ENCODE data around the gene UTS2. TPM values are rescaled to one million over a fixed set of nuclear protein-coding genes. Genes with fewer than 3 reads are reported as not detected.

Gene UTS2
- total and polyA plus RNA-seq, 2 of the 4 experiments (the other 2 are of a cell fraction) = not detected

DNA sequence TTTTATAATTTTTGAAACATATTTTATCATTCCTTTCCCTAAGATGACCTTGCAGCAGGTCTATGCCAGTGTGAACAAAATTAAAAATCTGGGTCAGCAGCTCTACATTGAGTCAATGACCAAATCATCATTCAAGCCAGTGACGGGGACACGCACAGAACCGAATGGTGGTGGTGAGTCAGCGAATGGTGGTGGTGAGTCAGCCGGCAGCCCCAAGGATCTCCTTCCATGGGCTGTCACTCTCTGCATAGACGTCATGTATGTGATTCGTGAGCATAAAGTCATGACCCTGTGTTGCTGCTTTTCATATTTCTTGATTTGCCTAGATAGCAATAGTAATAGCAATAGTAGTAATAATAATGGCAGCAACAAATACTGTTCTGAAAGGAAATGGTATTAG, 42.5 kb downstream of the UTS2 start:
- Histone ChIP-seq H3K14ac (replicated peaks; ENCODE audit: low read depth, low read length) (no peak overlapping the region), H3K27ac (ENCODE audit: insufficient read depth, low read length) (no peak overlapping the region), H3K4me3 (ENCODE audit: insufficient read depth, low read depth, low read length) (no peak overlapping the region), H2BK20ac (ENCODE audit: low read depth, low read length) (no peak overlapping the region), H3K56ac (ENCODE audit: extremely low read depth, insufficient read depth, low read length) (no peak overlapping the region), H2BK15ac (ENCODE audit: low read depth, low read length) (no peak overlapping the region), H3K4ac (ENCODE audit: low read depth, low read length) (no peak overlapping the region), H2AK9ac (replicated peaks; ENCODE audit: low read depth, low read length, poor library complexity) (no peak overlapping the region), H3K27me3 (ENCODE audit: control insufficient read depth, insufficient read depth, low read length) (no peaks in the 10 kb centered on the region), H3K18ac (ENCODE audit: low read depth, low read length) (no peak overlapping the region), H4K8ac (ENCODE audit: low read depth in 2 of 2, low read length in 2 of 2) (no peak overlapping the region), H2AK5ac (ENCODE audit: low read depth, low read length) (no peak overlapping the region), H2AFZ (replicated peaks; ENCODE audit: low read length, poor library complexity) (no peak overlapping the region), H4K91ac (ENCODE audit: insufficient read depth, low read depth, low read length) (no peak overlapping the region), H3K4me2 (ENCODE audit: low read depth, low read length) (no peak overlapping the region), H3K9ac (ENCODE audit: low read depth, low read length) (no peak overlapping the region), H3K4me1 (ENCODE audit: control insufficient read depth, insufficient read depth, low read length) (peaks cover 2% of the 10 kb centered on the region; the same call in 1 of the 2 replicates), H3K36me3 (ENCODE audit: control insufficient read depth, insufficient read depth, low read length) (peaks cover 13% of the 10 kb centered on the region), H3K9me3 (ENCODE audit: control insufficient read depth, insufficient read depth, low read length) (peaks cover 9% of the 10 kb centered on the region), H4K20me1 (ENCODE audit: insufficient read depth, low read length) (no peaks in the 10 kb centered on the region), H3K23ac (ENCODE audit: low read depth, low read length) (no peak overlapping the region), H2BK120ac (ENCODE audit: low read depth, low read length) (no peak overlapping the region), H3K79me1 (ENCODE audit: low read depth in 1 of 2, low read length in 2 of 2) (no peaks in the 10 kb centered on the region), H3K9me1 (ENCODE audit: insufficient read depth, low read length) (no peaks in the 10 kb centered on the region), H2BK5ac (ENCODE audit: low read depth, low read length, poor library complexity, severe bottlenecking) (no peak overlapping the region), H4K5ac (ENCODE audit: low read depth, low read length) (no peak overlapping the region)
- DNase-seq (peak; percentile 96), ATAC-seq (ENCODE audit: low read depth) (peak; percentile 98)
- BruUV-seq (replicated peaks) = no TSS peak
- no CpG with 5 or more reads among the region's 7 CpGs for WGBS, 2 experiments (ENCODE audit: extremely low coverage in 2 of 2, insufficient read length in 1 of 2)
- in situ Hi-C loops (cut with MboI; ENCODE audit: low sequenced_read_pairs) = no loop called here
- TF ChIP-seq RFX5 (IDR thresholded peaks at IDR 0.05; ENCODE audit: low read depth, low read length) (no peak), MXI1 (IDR thresholded peaks at IDR 0.05; ENCODE audit: borderline replicate concordance, low read depth, low read length) (no peak), ELK1 (IDR thresholded peaks at IDR 0.05; ENCODE audit: borderline replicate concordance, low read depth, low read length) (no peak), MAFK (IDR thresholded peaks at IDR 0.05; ENCODE audit: low read depth, low read length) (peak; percentile 61), NFE2L2 (IDR thresholded peaks at IDR 0.05; ENCODE audit: low read depth, low read length) (peak; percentile 74; the same call in 1 of the 2 replicates), FOS (IDR thresholded peaks at IDR 0.05; ENCODE audit: low read depth, low read length) (peak; percentile 98), POLR2A (IDR thresholded peaks at IDR 0.05; ENCODE audit: low read depth, low read length) (no peak), CEBPB (IDR thresholded peaks at IDR 0.05; ENCODE audit: low read depth, low read length) (peak; percentile 29; the same call in 1 of the 2 replicates), BHLHE40 (IDR thresholded peaks at IDR 0.05; ENCODE audit: low read depth, low read length) (peak; percentile 79; the same call in 1 of the 2 replicates), RAD21 (IDR thresholded peaks at IDR 0.05; ENCODE audit: low read length) (no peak), CHD1 (IDR thresholded peaks at IDR 0.05; ENCODE audit: low read depth, low read length) (no peak)
- TF ChIP-seq, protein P1, sequence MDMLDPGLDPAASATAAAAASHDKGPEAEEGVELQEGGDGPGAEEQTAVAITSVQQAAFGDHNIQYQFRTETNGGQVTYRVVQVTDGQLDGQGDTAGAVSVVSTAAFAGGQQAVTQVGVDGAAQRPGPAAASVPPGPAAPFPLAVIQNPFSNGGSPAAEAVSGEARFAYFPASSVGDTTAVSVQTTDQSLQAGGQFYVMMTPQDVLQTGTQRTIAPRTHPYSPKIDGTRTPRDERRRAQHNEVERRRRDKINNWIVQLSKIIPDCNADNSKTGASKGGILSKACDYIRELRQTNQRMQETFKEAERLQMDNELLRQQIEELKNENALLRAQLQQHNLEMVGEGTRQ (IDR thresholded peaks at IDR 0.05; ENCODE audit: low read depth, low read length) = no peak
- POLR2A ChIA-PET (ENCODE audit: unreplicated experiment) = no interaction called here
- dilution Hi-C loops (cut with HindIII; ENCODE audit: low sequenced_read_pairs, unreplicated experiment) = no loop called here
- intact Hi-C loops (cut with micrococcal nuclease) = no loop called here
- CTCF ChIA-PET = interaction anchor here (0.7 to 1.5 kb wide), 4 partner anchors 22 to 134 kb away, joined by 3 to 4 read pairs (median 3); no protein-coding TSS in a partner anchor
